Activated CD4-positive, alpha-beta memory T cell treated with anti-CD3 and anti-CD28 coated beads, Interleukin-2, amount 10 ng/mL, durations not matched to agents 7 days and 5 days (primary cell): ENCODE measurements around the gene GEMIN4. TPM values are rescaled to one million over a fixed set of nuclear protein-coding genes. Genes with fewer than 3 reads are reported as not detected.
"Not testable (repeated sequence)": the region's sequence is repeated elsewhere in the genome, so short reads cannot be mapped to it uniquely, and the experiment has no call there.

Experiments
- CTCF ChIA-PET: fragments of 350-600 bp; sonication (Branson Sonifier 250); formaldehyde crosslinking; loops from one replicate; lab custom pipeline; 2021; ENCODE audit warnings: antibody characterized with exemption, inconsistent platforms; lab: Charles Lee
- POLR2A ChIA-PET: fragments of 350-600 bp; sonication (Branson Sonifier 250); formaldehyde crosslinking; loops from one replicate; lab custom pipeline; 2021; ENCODE audit warnings: antibody characterized with exemption; lab: Charles Lee
- DNase-seq: peaks from one replicate; pipeline ENCODE4 v3.0.0-alpha.2; 2020
- H3K27ac Mint-ChIP-seq: one replicate; pipeline ENCODE4 v1.8.0; 2021; ENCODE audit warnings: mild to moderate bottlenecking, mixed read lengths
- H3K27me3 Mint-ChIP-seq: one replicate; pipeline ENCODE4 v1.8.0; 2021; ENCODE audit warnings: mixed read lengths
- H3K36me3 Mint-ChIP-seq: one replicate; pipeline ENCODE4 v1.8.0; 2021; ENCODE audit warnings: low read depth, mixed read lengths
- H3K4me1 Mint-ChIP-seq: one replicate; pipeline ENCODE4 v1.8.0; 2021; ENCODE audit warnings: mixed read lengths
- H3K4me3 Mint-ChIP-seq: one replicate; pipeline ENCODE4 v1.8.0; 2021; ENCODE audit warnings: mild to moderate bottlenecking, mixed read lengths
- H3K9me3 Mint-ChIP-seq: one replicate; pipeline ENCODE4 v1.8.0; 2021; ENCODE audit warnings: mixed read lengths
- total RNA-seq, 2 experiments: library from RNA; stranded (reverse); gene quantifications; one replicate each; pipeline ENCODE4 v1.2.3, GENCODE V29; 2021

GEMIN4 gene
- total RNA-seq, 2 experiments from 2014 or later, result 23.1 to 25.6 TPM

DNA sequence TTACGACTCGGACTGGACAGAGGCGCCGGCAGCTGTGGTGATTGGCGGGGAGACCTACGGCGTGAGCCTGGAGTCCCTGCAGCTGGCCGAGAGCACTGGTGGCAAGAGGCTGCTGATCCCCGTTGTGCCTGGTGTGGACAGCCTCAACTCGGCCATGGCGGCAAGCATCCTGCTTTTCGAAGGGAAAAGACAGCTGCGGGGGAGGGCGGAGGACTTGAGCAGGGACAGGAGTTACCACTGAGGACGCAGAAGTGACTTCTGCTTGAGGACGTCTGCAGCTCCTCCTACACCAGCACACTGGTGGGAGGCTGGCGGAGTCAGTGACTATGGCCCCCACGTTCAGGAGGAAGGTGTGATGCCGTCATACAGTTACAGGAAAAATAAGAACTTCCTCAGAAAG lies 39.8 kb upstream of the GEMIN4 start:
- Mint-ChIP-seq H3K4me1 (peaks cover 6% of the 10 kb centered on the region), H3K27ac (no peak overlapping the region), H3K27me3 (no peaks in the 10 kb centered on the region), H3K9me3 (no peaks in the 10 kb centered on the region), H3K36me3 (peaks cover 33% of the 10 kb centered on the region), H3K4me3 (no peak overlapping the region)
- ChIA-PET POLR2A (interaction anchor here (1.1 kb wide), 1 partner anchor 76 kb away, joined by 3 read pairs; no protein-coding TSS in a partner anchor), CTCF (interaction anchor here (0.8 to 1.5 kb wide), 3 partner anchors 10 to 205 kb away, joined by 3 to 9 read pairs (median 4); partner anchors contain the start of genes GLOD4, MRM3 and TIMM22)
- DNase-seq, result no peak

GRCh38 chr17:790874-791247 lies 38.8 kb upstream of the GEMIN4 start:
- H3K9me3 Mint-ChIP-seq, H3K27ac Mint-ChIP-seq, POLR2A ChIA-PET, H3K27me3 Mint-ChIP-seq, CTCF ChIA-PET, DNase-seq, H3K4me1 Mint-ChIP-seq, H3K4me3 Mint-ChIP-seq: not testable (repeated sequence)
- peaks cover 33% of the 10 kb centered on the region for H3K36me3 Mint-ChIP-seq

DNA sequence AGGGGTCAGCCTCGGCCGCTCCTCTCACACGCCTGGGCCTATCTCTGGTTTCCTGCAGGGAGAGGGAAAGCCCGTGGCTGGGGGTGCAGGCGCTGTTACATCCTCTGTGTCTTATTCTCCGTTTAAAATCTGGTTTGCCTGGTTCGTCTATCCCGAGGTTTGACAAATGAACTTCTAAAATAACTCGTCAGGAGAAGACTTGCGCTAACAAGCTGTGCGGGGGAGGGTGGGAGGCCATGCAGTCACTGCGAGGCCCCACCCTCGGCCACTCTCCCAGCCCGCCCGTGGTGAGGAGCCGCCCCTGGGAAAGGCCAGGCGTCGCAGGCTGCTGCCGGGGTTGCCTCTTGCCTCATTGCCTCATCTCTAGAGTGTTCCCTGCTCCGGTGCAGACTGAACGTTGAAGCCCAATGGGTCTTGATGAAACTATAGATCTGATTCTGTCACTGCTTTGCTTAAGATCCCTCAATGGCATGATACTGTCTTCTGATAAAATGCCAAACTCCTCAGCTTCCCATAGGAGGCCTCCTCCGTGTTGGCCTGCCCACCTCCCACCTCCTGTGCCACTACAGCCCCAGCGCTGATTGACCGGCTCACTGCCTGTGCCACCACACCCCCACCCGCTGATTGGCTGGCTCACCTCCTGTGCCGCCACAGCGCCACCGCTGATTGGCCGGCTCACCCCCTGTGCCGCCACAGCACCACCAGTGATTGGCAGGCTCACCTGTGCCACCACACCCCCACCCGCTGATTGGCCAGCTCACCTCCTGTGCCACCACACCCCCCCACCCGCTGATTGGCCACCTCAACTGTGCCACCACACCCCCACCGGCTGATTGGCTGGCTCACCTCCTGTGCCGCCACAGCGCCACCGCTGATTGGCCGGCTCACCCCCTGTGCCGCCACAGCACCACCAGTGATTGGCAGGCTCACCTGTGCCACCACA lies 38.1 kb upstream of the GEMIN4 start:
- H3K4me1 Mint-ChIP-seq, H3K27me3 Mint-ChIP-seq, H3K9me3 Mint-ChIP-seq, H3K4me3 Mint-ChIP-seq, H3K27ac Mint-ChIP-seq, DNase-seq, POLR2A ChIA-PET: not testable (repeated sequence)
- CTCF ChIA-PET, result interaction anchor here (1.6 kb wide), 1 partner anchor 207 kb away, joined by 5 read pairs; the partner anchor contains the start of gene TIMM22
- peaks cover 33% of the 10 kb centered on the region for H3K36me3 Mint-ChIP-seq

DNA sequence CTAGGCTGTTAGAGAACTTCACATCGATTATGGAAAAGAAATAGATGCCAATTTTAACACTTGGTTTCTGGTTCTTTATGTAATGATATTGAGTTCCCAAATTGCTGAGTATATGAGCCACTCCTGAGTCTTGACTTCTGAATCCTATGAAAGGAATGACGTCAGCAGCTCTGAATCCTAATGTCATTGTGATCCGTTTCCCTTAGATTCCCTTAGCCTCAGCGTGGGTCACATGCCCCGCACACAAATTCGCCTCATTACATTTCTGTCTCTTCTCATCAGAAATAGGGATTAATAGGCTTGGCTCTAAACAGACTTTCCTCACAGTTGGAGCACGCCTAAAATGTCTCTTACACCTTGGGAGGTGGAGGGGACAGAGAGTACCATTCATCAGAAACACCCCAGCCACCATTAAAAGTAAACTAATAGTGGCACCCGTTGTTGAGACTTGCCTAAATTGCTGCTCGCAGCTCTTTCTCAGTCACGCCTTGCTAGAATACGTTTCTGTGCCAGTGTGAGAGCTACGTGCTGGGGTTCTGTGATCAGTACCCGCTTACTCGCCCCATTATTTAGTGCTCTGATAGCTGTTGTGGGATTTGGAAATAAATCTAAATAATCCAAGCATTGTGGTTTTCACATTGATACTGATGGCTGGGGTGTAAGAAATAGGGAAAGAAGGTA lies 37.2 kb upstream of the GEMIN4 start:
- Mint-ChIP-seq H3K36me3 (peaks cover 33% of the 10 kb centered on the region), H3K27me3 (no peaks in the 10 kb centered on the region), H3K4me3 (no peak overlapping the region), H3K4me1 (peaks cover 6% of the 10 kb centered on the region), H3K9me3 (no peaks in the 10 kb centered on the region), H3K27ac (no peak overlapping the region)
- no peak for DNase-seq
- ChIA-PET CTCF (interaction anchor here (1.6 to 1.7 kb wide), 2 partner anchors 192 to 207 kb away, joined by 4 to 5 read pairs; partner anchors contain the start of gene TIMM22), POLR2A (interaction anchor here (1.3 kb wide), 1 partner anchor 191 kb away, joined by 3 read pairs; no protein-coding TSS in a partner anchor)

DNA sequence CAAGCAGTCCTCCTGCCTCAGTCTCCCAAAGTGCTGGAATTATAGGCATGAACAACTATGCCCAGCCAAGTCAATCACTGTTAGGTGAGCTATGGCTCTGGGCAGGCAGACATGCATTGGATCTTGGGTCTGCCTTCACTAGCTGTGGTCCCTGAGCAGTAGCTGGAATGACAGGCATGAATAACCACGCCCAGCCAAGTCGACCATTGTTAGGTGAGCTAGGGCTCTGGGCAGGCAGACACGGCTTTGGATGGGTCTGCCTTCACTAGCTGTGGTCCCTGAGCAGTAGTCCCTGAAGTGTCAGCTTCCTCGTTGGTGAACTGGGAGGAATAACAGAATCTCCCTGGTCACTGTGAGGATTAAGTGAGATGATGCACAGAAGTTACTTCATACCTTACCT lies 36.5 kb upstream of the GEMIN4 start:
- Mint-ChIP-seq H3K27ac (no peak overlapping the region), H3K9me3 (no peaks in the 10 kb centered on the region), H3K4me3 (no peak overlapping the region), H3K4me1 (peaks cover 14% of the 10 kb centered on the region), H3K27me3 (no peaks in the 10 kb centered on the region), H3K36me3 (peaks cover 37% of the 10 kb centered on the region)
- CTCF ChIA-PET, result interaction anchor here (0.7 to 1.7 kb wide), 3 partner anchors 74 to 208 kb away, joined by 4 to 5 read pairs (median 4); partner anchors contain the start of gene TIMM22
- DNase-seq, result no peak
- POLR2A ChIA-PET, result interaction anchor here (1.3 kb wide), 1 partner anchor 192 kb away, joined by 3 read pairs; no protein-coding TSS in a partner anchor

- Mint-ChIP-seq H3K27ac (no peak overlapping the region), H3K36me3 (peaks cover 39% of the 10 kb centered on the region), H3K4me1 (peaks cover 21% of the 10 kb centered on the region), H3K9me3 (no peaks in the 10 kb centered on the region), H3K4me3 (no peak overlapping the region), H3K27me3 (no peaks in the 10 kb centered on the region)
- ChIA-PET CTCF (interaction anchor here (0.7 to 1.7 kb wide), 2 partner anchors 74 to 193 kb away, joined by 4 read pairs; no protein-coding TSS in a partner anchor), POLR2A (no interaction called here)
- no peak for DNase-seq
Measured at GRCh38 chr17:787641-788221, 35.7 kb upstream of the GEMIN4 start.

- Mint-ChIP-seq H3K4me1 (peaks cover 32% of the 10 kb centered on the region), H3K36me3 (peaks cover 32% of the 10 kb centered on the region)
- ChIA-PET CTCF (interaction anchor here (1.3 kb wide), 1 partner anchor 211 kb away, joined by 4 read pairs; the partner anchor contains the start of gene TIMM22), POLR2A (interaction anchor here (1.1 kb wide), 1 partner anchor 33 kb away, joined by 4 read pairs; no protein-coding TSS in a partner anchor)
- H3K27ac Mint-ChIP-seq, H3K9me3 Mint-ChIP-seq, DNase-seq, H3K4me3 Mint-ChIP-seq, H3K27me3 Mint-ChIP-seq: not testable (repeated sequence)
Measured at GRCh38 chr17:785901-786300, 33.8 kb upstream of the GEMIN4 start.

DNA sequence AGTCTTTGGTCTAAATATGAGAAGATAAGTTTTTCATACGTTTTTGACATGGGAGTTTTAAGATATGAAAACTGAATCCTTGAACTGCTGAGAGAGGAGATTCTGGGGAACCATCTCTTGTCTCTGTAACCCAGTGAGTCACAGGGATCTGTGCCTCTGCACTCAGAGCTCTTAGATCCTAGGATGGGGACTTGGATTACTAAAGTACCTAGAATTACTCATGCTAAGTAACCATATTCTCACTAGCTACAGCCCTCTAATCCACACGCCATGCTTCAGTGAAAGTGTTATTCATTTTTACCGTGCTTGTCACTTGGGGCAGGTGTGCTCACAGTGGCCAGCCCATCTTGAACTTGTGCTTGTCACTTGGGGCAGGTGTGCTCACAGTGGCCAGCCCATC lies 32.1 kb upstream of the GEMIN4 start:
- no peak overlapping the region for H3K27ac Mint-ChIP-seq
- ChIA-PET POLR2A (no interaction called here), CTCF (no interaction called here)
- DNase-seq, result no peak
- H3K4me1 Mint-ChIP-seq, result peaks cover 36% of the 10 kb centered on the region
- no peaks in the 10 kb centered on the region for H3K27me3 Mint-ChIP-seq
- peak overlapping the region; percentile 28 for H3K4me3 Mint-ChIP-seq
- peaks cover 24% of the 10 kb centered on the region for H3K36me3 Mint-ChIP-seq
- H3K9me3 Mint-ChIP-seq, result no peaks in the 10 kb centered on the region

GRCh38 chr17:781805-782731 lies 30.0 kb upstream of the GEMIN4 start, which contains the start of the genes GLOD4 and MRM3:
Gene GLOD4, minus strand, starts transcription at chr17:782280. Its CDS starts 25 bp downstream, at chr17:782255.
Gene MRM3, plus strand, starts transcription at chr17:782353. Its CDS starts 26 bp downstream, at chr17:782379.
- H3K27me3 Mint-ChIP-seq, result no peaks in the 10 kb centered on the region
- peak within 1 kb of the TSS; percentile 83 for H3K27ac Mint-ChIP-seq
- peaks cover 32% of the 10 kb centered on the region for H3K36me3 Mint-ChIP-seq
- peak within 1 kb of the TSS; percentile 93 for H3K4me3 Mint-ChIP-seq
- peaks cover 36% of the 10 kb centered on the region for H3K4me1 Mint-ChIP-seq
- ChIA-PET CTCF (interaction anchor here (0.6 to 4.0 kb wide), 10 partner anchors 10 to 370 kb away, joined by 3 to 27 read pairs (median 4); partner anchors contain the start of genes GEMIN4 and TIMM22), POLR2A (interaction anchor here (0.6 to 4.6 kb wide), 18 partner anchors 8 to 370 kb away, joined by 3 to 59 read pairs (median 4); partner anchors contain the start of genes GEMIN4, NXN, TIMM22 and VPS53)
- no peaks in the 10 kb centered on the region for H3K9me3 Mint-ChIP-seq
- peak; percentile 96 for DNase-seq

- no peak overlapping the region for H3K4me3 Mint-ChIP-seq
- H3K4me1 Mint-ChIP-seq, result peaks cover 41% of the 10 kb centered on the region
- H3K9me3 Mint-ChIP-seq, result no peaks in the 10 kb centered on the region
- H3K36me3 Mint-ChIP-seq, result peaks cover 61% of the 10 kb centered on the region
- H3K27me3 Mint-ChIP-seq, result no peaks in the 10 kb centered on the region
- CTCF ChIA-PET, result interaction anchor here (2.5 kb wide), 1 partner anchor 203 kb away, joined by 5 read pairs; no protein-coding TSS in a partner anchor
- no peak for DNase-seq
- POLR2A ChIA-PET, result interaction anchor here (1.3 kb wide), 1 partner anchor 64 kb away, joined by 4 read pairs; the partner anchor contains the start of gene VPS53
- H3K27ac Mint-ChIP-seq, result no peak overlapping the region
Measured at GRCh38 chr17:778096-778495, 26.0 kb upstream of the GEMIN4 start.

DNA sequence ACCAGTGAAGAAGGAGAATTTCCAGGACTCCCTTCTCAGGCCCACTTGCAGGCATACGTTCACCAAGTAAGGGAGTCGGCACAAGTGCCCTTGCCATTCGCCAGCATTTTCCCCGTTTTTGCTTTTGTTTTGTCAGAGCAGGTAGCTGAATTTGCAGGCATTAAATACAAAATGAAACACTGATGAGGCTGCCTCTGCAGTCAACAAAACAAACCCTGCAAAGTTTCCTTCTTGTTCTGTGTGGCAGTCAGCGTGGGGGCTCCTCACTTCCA lies 22.2 kb upstream of the GEMIN4 start:
- H3K27me3 Mint-ChIP-seq, result no peaks in the 10 kb centered on the region
- DNase-seq, result no peak
- ChIA-PET CTCF (interaction anchor here (1.5 kb wide), 1 partner anchor 18 kb away, joined by 6 read pairs; no protein-coding TSS in a partner anchor), POLR2A (interaction anchor here (0.5 to 1.5 kb wide), 2 partner anchors 8 to 12 kb away, joined by 4 to 10 read pairs; partner anchors contain the start of genes GLOD4 and MRM3)
- H3K4me3 Mint-ChIP-seq, result no peak overlapping the region
- no peak overlapping the region for H3K27ac Mint-ChIP-seq
- H3K36me3 Mint-ChIP-seq, result peaks cover 78% of the 10 kb centered on the region
- peaks cover 26% of the 10 kb centered on the region for H3K4me1 Mint-ChIP-seq
- no peaks in the 10 kb centered on the region for H3K9me3 Mint-ChIP-seq
